Activated B cell treated with CpG ODN at 0.5 μM for 24 hours (primary cell): ENCODE measurements around the gene SNAI1. TPM values are rescaled to one million over a fixed set of nuclear protein-coding genes. Genes with fewer than 3 reads are reported as not detected.

Experiments
- ATAC-seq: fragments of 200-7000 bp; cut with Tn5 transposase; one replicate; pipeline ENCODE4 v1.10.0; 2021; ENCODE audit warnings: low read depth, mild to moderate bottlenecking, moderate library complexity
- CTCF ChIA-PET: fragments of 350-600 bp; sonication (Branson Sonifier 250); formaldehyde crosslinking; loops from one replicate; lab custom pipeline; 2021; ENCODE audit warnings: antibody characterized with exemption; lab: Charles Lee
- POLR2A ChIA-PET: fragments of 350-600 bp; sonication (Branson Sonifier 250); formaldehyde crosslinking; loops from one replicate; lab custom pipeline; 2021; ENCODE audit warnings: antibody characterized with exemption; lab: Charles Lee
- DNase-seq: peaks from one replicate; pipeline ENCODE4 v3.0.0; 2022
- H3K27ac Mint-ChIP-seq: one replicate; pipeline ENCODE4 v1.8.0; 2020; ENCODE audit warnings: mixed read lengths
- H3K27me3 Mint-ChIP-seq: one replicate; pipeline ENCODE4 v1.8.0; 2021; ENCODE audit warnings: mixed read lengths
- H3K36me3 Mint-ChIP-seq: one replicate; pipeline ENCODE4 v1.8.0; 2021; ENCODE audit warnings: low read depth, mixed read lengths
- H3K4me1 Mint-ChIP-seq: one replicate; pipeline ENCODE4 v1.8.0; 2021; ENCODE audit warnings: mixed read lengths
- H3K4me3 Mint-ChIP-seq: one replicate; pipeline ENCODE4 v1.8.0; 2020; ENCODE audit warnings: mild to moderate bottlenecking, mixed read lengths
- H3K9me3 Mint-ChIP-seq: one replicate; pipeline ENCODE4 v1.8.0; 2020; ENCODE audit warnings: mixed read lengths
- intact Hi-C: fragments of 100-400 bp; cut with micrococcal nuclease; formaldehyde crosslinking; loops from one replicate; pipeline ENCODE4 v1.15.1; 2024
- total RNA-seq: library from RNA; stranded (reverse); gene quantifications from 2 replicates; pipeline ENCODE4 v1.2.3, GENCODE V29; 2022
- TF ChIP-seq, protein P1 (sequence below): fragments of 200-600 bp; IDR thresholded peaks from one replicate; pipeline ENCODE4 v1.8.0; 2022; ENCODE audit warnings: antibody characterized with exemption, mild to moderate bottlenecking

Gene SNAI1
- 0.61 and 0.67 TPM in 2 replicates for total RNA-seq

DNA sequence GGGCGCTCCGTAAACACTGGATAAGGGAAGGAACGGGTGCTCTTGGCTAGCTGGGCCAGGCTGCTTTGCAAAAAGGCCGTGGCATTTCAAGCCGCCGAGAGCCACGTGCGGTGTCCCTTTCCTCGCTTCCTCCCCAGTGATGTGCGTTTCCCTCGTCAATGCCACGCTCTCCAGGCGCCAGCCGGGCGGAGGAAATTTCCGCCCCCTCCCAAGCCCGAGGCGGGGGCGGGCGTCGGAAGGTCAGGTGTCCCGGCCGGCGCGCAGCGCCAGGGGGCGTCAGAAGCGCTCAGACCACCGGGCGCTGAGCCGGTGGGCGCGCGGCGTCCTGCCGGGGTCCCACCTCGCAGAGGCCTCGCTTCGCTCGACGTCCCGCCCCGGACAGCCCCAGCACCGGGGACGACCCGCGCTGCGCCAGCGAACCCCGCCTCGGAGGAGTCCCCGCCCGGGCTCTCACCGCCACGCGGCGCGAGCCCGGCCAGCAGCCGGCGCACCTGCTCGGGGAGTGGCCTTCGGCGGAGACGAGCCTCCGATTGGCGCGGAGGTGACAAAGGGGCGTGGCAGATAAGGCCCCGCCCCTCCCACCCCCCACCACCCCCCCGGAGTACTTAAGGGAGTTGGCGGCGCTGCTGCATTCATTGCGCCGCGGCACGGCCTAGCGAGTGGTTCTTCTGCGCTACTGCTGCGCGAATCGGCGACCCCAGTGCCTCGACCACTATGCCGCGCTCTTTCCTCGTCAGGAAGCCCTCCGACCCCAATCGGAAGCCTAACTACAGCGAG lies at the start of gene SNAI1:
Gene SNAI1, plus strand, starts transcription at position 635 of the 777 bp plus-strand sequence. Its CDS starts 80 bp downstream, at position 715.
- ATAC-seq (peak; percentile 90), DNase-seq (peak; percentile 76)
- no peaks in the 10 kb centered on the region for H3K27me3 Mint-ChIP-seq
- intact Hi-C loops: loop anchor here (1.0 to 2.0 kb wide), 4 partner anchors 17 to 58 kb away; partner anchors contain the start of gene RNF114
- H3K4me1 Mint-ChIP-seq: peaks cover 24% of the 10 kb centered on the region
- POLR2A ChIA-PET: interaction anchor here (0.5 to 3.0 kb wide), 9 partner anchors 17 to 171 kb away, joined by 3 to 21 read pairs (median 4); partner anchors contain the start of gene PEDS1
- H3K9me3 Mint-ChIP-seq: no peaks in the 10 kb centered on the region
- H3K4me3 Mint-ChIP-seq: peak within 1 kb of the TSS; percentile 72
- TF ChIP-seq, protein P1, sequence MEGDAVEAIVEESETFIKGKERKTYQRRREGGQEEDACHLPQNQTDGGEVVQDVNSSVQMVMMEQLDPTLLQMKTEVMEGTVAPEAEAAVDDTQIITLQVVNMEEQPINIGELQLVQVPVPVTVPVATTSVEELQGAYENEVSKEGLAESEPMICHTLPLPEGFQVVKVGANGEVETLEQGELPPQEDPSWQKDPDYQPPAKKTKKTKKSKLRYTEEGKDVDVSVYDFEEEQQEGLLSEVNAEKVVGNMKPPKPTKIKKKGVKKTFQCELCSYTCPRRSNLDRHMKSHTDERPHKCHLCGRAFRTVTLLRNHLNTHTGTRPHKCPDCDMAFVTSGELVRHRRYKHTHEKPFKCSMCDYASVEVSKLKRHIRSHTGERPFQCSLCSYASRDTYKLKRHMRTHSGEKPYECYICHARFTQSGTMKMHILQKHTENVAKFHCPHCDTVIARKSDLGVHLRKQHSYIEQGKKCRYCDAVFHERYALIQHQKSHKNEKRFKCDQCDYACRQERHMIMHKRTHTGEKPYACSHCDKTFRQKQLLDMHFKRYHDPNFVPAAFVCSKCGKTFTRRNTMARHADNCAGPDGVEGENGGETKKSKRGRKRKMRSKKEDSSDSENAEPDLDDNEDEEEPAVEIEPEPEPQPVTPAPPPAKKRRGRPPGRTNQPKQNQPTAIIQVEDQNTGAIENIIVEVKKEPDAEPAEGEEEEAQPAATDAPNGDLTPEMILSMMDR: no peak
- peak within 1 kb of the TSS; percentile 68 for H3K27ac Mint-ChIP-seq
- no peaks in the 10 kb centered on the region for H3K36me3 Mint-ChIP-seq
- CTCF ChIA-PET: interaction anchor here (0.8 to 12.6 kb wide), 8 partner anchors 17 to 102 kb away, joined by 3 to 346 read pairs (median 4); no protein-coding TSS in a partner anchor

DNA sequence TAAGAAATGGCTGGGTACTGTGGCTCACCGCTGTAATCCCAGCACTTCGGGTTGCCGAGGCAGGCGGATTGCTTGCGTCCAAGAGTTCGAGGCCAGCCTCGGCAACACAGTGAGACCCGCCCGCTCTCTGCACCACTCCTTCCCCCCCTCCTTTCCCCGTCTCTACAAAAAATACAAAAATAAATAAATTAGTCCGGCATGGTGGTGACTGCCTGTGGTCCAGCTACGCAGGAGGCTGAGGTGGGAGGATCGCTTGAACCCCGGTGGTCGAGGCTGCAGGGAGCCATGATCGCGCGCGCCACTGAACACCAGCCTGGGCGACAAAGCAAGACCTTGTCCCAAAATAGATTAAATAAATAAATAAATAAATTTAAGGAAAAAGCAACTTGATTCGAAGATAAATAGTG lies 47.0 kb upstream of the SNAI1 start:
- DNase-seq (no peak), ATAC-seq (peak; percentile 1)
- peaks cover 20% of the 10 kb centered on the region for H3K36me3 Mint-ChIP-seq
- H3K27ac Mint-ChIP-seq: peak overlapping the region; percentile 88
- no peaks in the 10 kb centered on the region for H3K9me3 Mint-ChIP-seq
- no peaks in the 10 kb centered on the region for H3K27me3 Mint-ChIP-seq
- TF ChIP-seq, protein P1: no peak
- intact Hi-C loops: loop anchor here (1.0 kb wide), 5 partner anchors 7 to 657 kb away; partner anchors contain the start of genes SNAI1, SPATA2 and ZNFX1
- peaks cover 52% of the 10 kb centered on the region for H3K4me1 Mint-ChIP-seq
- ChIA-PET CTCF (interaction anchor here (1.2 to 1.6 kb wide), 3 partner anchors 19 to 394 kb away, joined by 3 to 6 read pairs (median 3); no protein-coding TSS in a partner anchor), POLR2A (interaction anchor here (0.6 to 4.5 kb wide), 11 partner anchors 21 to 981 kb away, joined by 3 to 45 read pairs (median 3); partner anchors contain the start of genes PEDS1 and SPATA2)
- peak overlapping the region; percentile 97 for H3K4me3 Mint-ChIP-seq

DNA sequence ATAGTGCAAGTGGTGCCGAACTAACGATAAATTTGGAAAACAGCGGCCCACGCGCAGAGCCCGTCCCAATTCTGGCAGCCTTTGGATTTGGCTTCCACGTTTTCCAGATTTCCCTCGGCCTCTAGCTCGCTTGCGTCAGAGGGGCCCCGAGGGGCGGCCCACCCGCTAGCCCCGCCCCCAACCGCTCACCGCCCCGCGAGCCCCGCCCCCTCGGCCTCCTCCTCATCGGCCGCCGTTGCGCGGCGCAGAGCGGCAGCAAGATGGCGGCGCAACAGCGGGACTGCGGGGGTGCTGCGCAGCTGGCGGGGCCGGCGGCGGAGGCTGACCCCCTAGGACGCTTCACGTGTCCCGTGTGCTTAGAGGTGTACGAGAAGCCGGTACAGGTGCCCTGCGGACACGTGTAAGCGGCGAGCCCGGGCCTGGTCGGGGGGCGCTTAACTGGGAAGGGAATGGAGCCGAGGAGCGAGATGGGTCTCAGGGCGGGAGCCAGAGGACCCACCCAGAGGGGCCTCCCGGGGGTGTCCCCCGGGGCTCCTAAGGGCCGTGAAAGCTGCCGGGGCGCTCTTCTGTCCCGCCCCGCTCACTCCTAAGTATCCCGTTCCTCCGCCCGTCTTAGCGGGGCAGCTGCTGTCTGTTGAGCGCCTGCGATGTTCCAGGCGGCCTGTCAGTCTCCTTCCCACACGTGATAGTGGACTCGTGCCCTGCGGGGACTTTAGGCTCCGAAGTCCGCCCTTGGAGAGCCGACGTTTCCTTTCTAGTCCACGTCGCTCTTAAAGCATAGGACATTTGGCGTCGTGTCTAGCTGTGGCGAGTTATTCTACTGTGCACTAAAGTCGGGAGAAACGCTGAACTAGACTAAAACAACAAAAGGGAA lies 46.4 kb upstream of the SNAI1 start, which contains the start of gene RNF114:
Gene RNF114, plus strand, starts transcription at position 245 of the 874 bp plus-strand sequence. Its CDS starts 16 bp downstream, at position 261.
- Mint-ChIP-seq H3K4me3 (peak within 1 kb of the TSS; percentile 97), H3K9me3 (no peaks in the 10 kb centered on the region), H3K4me1 (peaks cover 58% of the 10 kb centered on the region), H3K27me3 (no peaks in the 10 kb centered on the region), H3K36me3 (peaks cover 26% of the 10 kb centered on the region), H3K27ac (peak within 1 kb of the TSS; percentile 88)
- peak; percentile 83 for DNase-seq
- ChIA-PET CTCF (interaction anchor here (1.5 to 1.6 kb wide), 2 partner anchors 20 to 43 kb away, joined by 3 to 6 read pairs; no protein-coding TSS in a partner anchor), POLR2A (interaction anchor here (0.5 to 4.5 kb wide), 12 partner anchors 11 to 717 kb away, joined by 3 to 45 read pairs (median 4); partner anchors contain the start of genes DDX27, PEDS1 and SPATA2)
- intact Hi-C loops: loop anchor here (1.0 kb wide), 5 partner anchors 8 to 658 kb away; partner anchors contain the start of genes SNAI1, SPATA2 and ZNFX1
- TF ChIP-seq, protein P1: no peak
- ATAC-seq: peak; percentile 90

DNA sequence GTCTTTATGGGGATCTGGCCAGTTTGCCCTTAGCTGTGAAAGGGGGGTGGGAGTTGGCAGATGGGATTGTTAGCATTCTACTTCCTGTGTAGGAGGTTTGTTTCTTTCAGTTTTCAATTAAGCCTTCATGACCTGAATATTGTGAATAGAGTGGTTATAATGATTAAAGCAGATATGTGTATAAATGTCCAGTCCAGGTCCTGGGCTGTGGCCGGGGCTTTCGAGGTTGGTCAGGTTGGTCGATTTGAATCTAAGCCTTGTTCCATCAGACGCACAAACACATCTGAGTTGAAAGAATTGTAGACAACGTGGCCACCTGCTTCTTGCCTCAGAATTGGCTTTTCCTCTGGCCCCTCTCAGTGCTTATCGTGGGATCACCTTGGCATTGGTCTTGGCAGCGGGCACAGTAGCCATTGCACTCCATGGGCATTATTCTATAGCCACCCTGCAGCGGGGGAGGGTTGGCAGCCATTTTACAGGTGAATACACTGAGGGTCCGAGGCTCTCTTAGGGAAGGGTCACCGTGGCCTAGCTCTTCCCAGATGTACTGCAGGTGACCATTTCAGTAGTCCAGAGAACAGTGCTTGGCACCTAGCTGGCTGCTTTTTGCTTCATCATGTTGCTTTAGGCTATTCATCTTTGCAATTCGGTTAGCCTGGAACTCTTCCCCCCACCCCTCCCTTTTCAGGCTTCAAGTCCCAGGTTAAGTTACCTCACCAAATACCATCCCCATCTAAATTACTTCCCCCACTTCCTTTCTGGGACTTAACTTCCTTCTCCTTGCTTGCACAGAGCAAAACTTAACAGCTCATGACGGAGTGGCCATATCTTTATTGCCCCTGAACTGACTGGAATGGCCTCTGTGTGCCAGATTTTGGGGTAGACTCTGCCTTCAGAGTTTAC lies 45.5 kb upstream of the SNAI1 start:
- no peak for ATAC-seq
- intact Hi-C loops: no loop called here
- H3K9me3 Mint-ChIP-seq: no peaks in the 10 kb centered on the region
- ChIA-PET POLR2A (interaction anchor here (0.5 to 4.5 kb wide), 6 partner anchors 10 to 718 kb away, joined by 4 to 45 read pairs (median 6); partner anchors contain the start of genes DDX27 and SPATA2), CTCF (interaction anchor here (0.7 to 1.5 kb wide), 3 partner anchors 8 to 49 kb away, joined by 3 to 6 read pairs (median 3); no protein-coding TSS in a partner anchor)
- no peak for DNase-seq
- TF ChIP-seq, protein P1: no peak
- peak overlapping the region; percentile 86 for H3K27ac Mint-ChIP-seq
- no peaks in the 10 kb centered on the region for H3K27me3 Mint-ChIP-seq
- peaks cover 61% of the 10 kb centered on the region for H3K4me1 Mint-ChIP-seq
- peaks cover 35% of the 10 kb centered on the region for H3K36me3 Mint-ChIP-seq
- peak overlapping the region; percentile 97 for H3K4me3 Mint-ChIP-seq
